NCI-H345 treated with DMSO at 0.1 percent for 48 hours (cell line): Measurements from ENCODE around the gene MAP3K12.
"Not testable (repeated sequence)": the region's sequence is repeated elsewhere in the genome, so short reads cannot be mapped to it uniquely, and the experiment has no call there.

Experiments
- DNase-seq: peaks from one replicate; lab custom pipeline; 2025; ENCODE audit not compliant: unreplicated experiment; lab: John Stamatoyannopoulos, UW

The MAP3K12 gene

DNA sequence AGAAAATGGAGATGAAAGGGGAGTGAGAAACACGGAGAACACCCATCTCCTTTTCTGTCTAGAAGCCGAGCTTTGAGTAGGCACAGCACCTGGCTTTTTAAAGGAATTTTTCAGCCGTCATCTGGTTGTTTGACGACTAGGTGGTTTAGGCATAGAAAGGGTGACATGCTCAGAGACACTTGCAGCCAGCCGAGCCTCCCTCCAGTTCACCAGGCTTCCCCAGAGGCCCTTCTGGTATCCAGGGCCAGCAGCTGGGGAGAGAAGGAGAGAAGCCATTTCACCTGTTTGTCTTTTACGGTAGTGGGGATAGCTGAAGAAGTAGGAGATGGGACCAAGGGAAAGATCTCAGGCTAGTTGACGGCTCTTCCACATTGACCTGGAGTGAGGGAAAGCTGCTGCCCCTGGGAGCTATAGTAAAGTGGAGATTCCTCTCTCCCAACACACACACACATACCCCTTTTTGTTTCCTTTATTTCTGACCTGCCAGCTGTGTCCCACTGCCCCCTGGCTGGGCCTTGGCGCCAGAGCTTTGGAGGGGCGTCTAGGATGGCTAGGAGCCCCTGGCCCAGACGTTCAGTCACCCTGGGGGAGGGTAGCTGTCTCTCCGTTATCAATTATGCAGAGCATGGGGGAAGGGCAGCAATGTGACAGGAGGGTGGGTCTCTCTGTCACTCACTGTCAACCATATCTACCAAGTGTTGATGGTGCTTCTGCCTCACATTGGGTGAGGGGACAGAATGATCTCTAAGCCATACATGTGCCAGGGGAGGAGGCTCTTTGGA, 5.5 kb downstream of the MAP3K12 start:
- DNase-seq: no peak

DNA sequence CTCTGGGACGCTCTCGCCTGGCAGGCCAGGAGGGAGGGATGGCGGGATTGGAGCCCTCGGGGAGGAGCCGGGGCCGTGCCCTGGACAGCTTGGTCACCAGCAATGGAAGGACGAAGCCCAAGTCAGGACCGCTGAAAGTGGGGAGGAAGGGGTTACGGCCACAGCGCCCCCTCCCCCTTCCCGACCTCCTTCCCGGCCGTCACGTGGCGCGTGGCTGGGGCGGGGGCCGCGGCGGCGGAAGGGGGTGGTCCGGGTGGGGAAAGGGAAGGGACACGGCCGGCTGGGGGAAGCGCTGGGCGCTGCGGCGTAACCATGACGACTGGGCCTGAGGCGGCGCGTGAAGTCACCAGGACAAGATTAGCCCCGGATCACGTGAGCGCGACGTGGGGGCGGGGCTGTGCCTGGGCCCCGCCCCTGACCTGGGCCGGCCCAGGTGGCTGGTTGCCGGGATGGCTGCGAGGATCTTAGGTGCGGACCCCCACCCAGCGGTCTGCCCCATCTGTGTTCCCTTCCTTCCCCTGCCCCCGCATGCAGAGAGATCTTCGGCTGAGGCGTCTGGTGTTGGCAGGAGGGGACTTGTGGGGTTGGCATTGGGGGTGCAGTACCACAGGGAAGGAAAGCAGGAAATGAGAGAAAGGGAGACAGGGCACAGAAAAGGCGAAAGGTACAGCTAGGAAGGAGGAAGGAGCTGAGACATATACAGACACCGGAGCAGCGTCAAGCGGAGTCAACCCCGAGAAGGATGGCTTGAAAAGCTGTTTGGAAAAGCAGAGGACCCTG, 6.2 kb downstream of the MAP3K12 start:
- DNase-seq: peak; percentile 74

DNA sequence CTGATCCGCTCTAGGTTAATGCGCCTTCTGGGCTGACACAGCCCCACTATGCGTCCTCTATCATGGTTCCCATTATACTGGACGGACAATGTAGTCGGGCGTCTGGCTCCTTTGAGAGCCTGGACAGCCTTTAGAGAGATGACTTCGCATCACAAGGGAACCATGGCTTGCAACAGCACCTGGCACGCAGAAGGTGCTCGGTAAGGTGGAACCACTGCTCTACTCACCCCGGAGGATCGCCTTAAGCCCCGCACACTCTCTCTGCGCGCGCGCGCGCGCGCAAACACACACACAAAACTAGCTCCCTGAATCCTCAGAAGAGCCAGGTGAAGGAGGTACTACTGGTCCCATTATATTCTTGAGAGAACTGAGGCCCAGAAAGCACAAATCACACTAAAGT, 7.1 kb downstream of the MAP3K12 start:
- DNase-seq: no peak

DNA sequence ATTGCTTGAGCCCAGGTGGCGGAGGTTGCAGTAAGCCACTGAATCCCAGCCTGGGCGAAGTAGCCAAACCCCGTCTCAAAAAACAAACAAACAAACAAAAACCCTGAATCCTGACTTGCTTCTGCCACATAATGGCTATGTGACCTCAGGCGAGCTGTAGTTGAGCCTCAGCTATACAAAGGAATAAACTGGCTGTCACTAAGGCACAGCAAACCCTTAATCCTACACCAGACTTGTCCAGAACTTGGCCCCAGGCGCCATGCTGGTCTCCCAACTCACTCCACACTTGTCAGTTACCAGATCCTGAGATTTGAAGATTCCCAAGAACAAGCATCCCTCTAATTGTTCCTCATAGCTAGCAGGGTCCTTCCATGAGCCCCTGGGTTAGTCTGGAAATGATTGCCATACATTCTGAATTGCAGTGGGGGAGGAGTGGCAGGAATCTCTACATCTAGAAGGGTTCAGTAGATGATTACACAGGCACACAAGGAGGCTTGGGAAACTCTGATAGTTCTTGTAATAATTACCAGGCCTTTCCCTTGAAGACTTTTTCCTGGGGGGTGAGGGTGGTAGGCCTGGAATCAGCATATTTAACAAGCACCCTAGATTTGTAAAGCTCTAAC, 9.9 kb downstream of the MAP3K12 start:
- DNase-seq: no peak

DNA sequence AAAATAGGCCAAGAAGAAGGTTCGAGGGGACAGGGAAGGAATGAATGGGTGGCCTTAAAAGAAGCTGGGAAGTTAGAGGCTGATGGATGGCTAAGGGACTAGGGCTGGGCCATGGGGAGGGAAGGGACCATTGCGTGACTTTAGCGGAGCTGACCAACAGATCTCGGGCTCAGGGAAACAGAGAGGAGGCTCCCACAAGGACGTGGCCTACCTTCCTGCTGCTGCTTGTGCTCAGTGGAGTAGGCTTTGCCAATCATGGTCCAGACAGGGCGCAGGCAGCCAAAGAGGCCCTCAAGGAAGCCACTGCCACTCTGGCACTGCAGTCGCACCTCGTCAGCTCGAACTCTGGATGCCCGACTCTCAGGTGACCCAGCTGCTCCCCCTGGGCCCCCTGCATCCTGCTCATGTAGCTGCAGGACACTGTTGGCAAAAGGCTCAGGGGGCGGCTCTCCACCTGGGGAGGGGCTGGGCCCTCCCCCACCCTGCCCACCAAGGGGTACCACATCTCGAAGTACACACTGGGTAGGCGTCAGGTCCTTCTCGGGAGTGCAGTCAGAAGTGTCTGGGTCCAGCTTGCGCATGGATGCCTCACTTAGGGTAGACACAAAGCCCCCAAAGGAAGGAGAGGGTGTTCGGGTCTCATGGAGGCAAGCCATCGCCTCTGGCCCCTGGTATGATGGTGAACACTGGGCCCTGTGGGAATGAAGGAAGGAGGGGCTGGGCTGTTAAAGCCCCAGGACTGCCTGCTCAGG, 12.3 kb downstream of the MAP3K12 start:
- DNase-seq: no peak

DNA sequence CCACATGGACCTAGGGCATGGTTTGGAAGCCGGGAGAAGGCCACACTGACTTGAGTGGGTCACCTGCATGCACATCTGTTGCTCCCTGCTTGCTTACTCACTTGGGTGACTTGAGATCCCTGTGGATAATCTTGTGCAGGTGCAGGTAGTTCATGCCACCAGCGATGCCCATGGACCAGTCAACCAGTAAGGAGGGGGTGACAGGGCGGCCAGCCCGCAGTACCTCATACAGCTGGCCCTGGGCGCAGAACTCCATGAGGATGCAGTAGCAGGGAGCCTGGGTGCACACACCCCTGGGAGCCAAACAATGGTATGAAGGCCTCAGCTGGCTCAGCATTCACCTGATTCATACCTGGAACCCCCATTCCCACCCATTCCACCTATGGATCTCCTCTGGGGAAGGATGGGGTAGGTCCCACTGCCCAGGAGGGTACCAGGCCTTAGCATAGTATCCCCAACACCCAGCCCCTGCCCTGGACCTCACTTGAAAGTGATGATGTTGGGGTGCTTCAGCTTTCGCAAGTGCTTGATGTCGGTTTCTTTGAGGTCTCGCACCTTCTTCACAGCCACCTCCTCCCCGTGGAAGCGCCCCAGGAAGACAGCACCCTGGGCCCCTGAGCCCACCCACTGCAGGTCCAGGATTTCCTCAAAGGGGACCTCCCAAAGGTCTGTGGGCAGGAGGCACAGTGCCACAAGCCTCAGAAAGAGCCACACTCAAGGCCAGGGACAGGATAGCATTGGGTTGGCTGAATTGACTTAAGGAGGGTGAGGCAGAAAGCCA, 13.1 kb downstream of the MAP3K12 start:
- DNase-seq: no peak

DNA sequence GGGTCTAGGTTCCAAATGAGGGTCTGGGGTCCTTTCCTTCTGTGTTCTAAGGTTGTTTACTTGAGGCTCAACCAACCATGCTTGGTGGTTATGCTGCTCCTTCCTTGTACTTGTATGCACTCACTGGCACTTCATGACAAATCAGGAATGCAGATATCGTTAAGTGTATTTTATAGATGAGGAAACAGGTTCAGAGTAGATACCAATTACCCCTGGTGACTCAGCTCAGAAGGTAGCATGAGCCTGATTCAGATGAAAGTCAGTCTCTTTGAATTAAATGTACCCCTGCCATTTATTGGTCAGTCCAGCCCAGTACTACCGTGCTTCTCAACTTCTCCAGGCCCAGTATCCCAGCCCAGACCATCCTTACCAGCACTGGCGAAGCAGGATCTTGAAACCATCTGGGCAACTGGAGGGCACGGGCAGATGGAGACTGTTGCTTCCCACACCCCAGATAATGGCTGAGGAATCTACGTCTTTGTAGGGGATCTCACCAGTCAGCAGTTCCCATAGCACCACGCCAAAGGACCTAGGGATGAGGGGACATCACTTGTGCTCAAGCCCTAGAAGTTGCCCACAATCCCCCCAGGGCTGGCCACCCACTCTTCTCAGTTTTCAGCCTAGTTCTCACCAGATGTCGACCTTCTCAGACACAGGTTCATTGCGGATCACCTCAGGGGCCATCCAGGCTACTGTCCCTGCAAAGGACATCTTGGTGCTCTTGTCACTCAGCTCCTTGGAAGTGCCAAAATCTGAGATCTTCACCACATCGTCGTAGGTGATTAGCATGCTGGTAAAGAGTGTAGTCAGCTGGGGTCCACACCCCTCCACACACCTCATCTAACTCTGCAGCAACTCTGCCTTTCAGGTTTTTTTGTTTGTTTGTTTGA, 14.3 kb downstream of the MAP3K12 start:
- no peak for DNase-seq

DNA sequence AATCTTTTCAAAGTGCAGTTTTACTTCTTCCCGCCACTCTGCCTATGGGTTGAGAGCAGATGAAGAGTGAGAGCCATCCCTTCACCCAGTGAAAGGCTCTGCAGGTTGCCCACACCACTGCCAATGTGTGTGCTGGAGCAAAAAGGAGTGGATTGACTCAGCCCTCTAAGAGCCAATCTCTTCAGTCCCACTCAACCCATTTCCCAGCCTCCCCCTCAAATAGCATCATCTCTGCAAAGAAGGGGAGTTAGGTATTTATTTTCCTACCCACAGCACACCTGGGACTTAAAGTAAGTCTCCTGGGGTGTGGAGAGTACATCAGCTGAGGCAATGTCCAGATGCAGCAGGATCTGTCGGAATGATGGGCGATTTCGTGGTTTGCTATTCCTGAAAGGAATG, 15.3 kb downstream of the MAP3K12 start:
- DNase-seq: no peak

DNA sequence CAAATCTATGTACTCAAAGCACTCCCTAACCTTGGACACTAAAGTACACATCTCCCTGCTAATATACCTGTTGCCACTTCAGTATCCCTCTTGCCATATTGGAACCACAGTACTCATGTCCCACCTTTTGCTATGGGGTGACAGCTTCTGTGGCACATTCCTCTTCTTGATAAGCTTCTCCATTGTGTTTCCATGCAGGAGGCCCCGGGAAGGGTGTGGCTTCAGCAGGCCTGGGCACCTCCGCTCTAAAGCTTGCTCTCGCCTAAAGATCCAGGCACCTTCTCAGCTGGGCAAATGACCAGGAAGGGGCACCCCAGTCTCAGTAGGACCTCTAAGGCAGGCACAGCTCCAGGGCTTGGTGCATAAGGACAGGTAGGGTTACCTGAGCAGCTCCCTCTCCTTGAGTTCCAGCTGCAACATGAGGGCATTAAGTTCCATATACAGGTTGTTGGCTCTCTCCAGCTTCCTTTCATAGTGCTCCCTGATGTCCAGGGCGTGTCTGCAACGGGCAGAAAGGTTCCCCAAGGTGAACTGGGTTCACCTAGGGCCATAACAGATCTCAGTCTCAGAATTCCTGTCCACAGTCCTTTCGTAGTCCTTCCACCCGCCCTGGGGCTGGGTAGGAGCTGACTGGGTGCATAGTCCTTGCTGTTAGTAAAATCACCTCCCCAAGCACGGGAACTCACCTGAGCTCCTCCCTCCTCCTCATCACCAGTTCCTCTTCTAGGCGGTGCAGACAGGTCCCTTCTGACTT, 15.9 kb downstream of the MAP3K12 start:
- no peak for DNase-seq

DNA sequence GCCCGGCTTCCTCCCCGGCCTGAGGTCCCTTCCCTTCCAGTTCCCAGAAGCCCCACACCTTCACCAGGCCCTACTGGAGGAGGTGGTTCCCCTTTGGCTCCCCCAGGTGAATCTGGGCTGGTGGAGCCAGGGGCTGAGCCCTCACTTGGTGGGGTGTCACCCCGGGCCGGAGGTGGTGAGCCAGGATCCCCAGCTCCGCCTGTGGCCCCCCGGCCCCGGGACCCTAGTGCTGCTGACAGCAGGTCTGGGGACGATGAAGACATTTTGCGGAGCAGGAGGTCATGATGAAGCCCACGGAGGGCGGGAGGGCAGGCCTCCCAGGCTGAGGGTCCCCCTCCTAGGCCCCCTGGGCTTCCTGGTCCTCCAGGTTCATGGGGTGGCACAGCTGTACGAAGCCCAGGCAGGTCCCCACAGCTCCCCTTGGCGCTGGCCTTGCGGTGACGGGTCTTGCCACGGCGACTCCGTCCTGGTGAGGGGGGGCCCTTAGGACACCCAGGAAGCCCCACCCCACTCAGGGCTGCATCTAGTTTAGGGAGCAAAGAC, 16.6 kb downstream of the MAP3K12 start:
- no peak for DNase-seq

DNA sequence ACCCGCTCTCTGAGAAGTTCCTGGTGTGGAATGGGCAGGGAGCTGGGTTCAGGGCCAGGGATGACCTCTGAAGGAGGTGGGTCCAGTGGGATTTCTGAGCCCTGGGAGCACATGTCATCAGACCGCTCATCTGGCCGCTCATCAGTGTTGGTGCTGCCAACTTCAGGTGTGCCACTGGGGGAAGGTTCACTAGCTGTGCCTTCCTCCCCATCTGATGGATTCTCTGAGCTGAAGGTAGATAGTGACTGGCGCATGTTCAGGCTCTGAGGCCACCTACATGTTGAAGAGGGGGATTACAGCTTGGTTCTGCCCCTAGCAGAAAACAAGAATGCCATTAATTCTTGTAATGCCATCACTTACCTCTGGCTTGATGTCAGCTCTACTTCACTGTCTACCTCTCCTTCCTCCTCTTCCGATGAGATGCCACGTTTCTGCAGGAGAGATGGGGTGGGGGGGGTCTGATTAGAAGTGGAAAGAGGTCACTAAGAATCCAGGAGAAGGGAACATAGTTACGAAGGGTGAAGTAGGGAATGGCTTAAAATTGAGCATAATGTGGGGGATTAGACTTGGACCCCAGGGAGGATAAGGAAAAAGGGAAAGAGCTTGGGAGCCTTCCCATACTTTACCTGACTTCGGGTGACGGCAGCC, 17.2 kb downstream of the MAP3K12 start:
- DNase-seq: no peak

DNA sequence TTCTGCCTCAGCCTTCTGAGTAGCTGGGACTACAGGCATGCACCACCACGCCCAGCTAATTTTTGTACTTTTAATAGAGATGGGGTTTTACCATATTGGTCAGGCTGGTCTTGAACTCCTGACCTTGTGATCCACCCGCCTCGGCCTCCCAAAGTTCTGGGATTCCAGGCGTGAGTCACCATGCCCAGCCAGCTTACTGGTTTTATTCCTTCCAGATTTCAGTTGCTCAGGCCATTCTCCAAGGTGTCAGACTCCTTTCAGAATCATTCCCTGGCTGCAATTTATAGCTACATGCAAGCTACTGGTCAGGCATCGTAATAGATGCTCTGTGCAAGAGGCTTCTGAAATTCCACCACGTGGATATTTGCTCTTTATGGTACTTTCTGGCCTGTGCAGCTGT, 17.8 kb downstream of the MAP3K12 start:
- DNase-seq: not testable (repeated sequence)

DNA sequence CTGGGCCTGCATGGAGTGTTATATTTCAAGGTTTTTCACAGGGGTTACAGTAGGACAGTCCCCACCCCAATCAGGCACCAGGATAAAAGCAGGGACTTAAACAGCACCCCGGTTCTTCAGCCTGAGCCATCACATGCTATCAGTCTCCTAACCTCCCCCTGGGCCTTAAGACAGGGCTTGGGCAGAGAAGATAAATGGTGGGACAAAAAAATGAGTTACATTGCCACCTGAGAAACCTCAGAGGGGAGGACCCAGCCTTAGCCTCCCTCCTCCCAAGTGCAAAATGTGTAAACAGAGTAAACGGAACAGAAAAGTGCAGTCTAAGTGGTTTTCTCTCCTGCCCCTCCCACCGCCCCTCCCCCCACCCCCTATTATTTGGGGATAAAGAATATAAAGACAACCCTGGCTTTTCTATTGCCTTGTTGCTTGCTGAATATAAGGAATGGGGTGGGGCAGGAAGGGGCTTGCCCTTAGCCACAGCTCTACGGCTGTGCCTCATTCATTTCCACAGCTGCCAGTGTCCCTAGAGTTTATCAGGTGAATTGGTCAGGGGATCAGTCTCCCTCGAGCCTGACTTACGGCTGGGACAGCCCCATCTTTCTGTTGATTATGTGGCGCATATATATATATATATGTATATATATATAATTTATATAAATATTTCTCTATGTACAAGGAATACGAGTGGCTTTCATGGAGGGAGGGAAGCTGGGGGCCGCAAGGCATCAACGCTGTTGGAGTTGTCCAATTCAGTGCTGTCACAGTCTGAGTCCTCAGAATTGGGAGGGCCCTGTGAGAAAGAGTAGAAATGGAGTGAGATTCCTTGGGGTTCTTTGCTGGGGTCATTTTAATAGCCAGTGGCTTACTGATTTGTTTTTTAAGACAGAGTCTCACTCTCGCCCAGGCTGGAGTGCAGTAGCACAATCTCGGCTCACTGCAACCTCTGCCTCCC, 18.5 kb downstream of the MAP3K12 start:
- DNase-seq: no peak

DNA sequence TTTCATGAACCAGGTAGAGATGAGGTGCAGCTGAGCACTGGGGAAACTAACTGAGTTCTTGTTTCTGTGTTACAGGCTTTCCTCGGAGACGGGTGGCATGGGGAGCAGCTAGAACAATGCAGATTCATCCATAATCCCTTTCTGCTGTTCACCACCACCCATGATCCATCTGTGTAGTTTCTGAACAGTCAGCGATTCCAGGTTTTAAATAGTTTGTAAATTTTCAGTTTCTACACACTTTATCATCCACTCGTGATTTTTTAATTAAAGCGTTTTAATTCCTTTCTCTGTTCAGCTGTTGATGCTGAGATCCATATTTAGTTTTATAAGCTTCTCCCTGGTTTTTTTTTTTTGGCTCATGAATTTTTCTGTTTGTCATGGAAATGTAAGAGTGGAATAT, 19.9 kb downstream of the MAP3K12 start:
- DNase-seq: no peak

DNA sequence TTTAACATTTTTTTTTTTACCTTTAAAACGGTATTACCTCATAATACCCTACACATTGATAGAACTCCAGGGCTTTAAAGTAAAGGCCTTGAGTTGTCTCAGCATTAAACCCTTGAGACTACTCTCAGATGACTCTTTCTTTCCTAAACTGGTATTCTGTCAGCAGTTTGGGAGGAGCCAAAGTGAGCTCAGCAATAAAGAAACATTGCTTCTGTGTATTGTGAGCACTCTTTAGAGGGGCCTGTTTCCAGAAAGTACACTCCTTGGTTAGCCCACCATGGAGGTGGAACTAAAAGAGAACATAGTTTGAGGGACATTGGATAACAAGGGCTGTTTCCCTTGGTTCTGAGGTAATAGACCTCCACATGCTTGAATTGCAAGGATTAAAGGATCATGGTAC, 20.4 kb downstream of the MAP3K12 start:
- no peak for DNase-seq

DNA sequence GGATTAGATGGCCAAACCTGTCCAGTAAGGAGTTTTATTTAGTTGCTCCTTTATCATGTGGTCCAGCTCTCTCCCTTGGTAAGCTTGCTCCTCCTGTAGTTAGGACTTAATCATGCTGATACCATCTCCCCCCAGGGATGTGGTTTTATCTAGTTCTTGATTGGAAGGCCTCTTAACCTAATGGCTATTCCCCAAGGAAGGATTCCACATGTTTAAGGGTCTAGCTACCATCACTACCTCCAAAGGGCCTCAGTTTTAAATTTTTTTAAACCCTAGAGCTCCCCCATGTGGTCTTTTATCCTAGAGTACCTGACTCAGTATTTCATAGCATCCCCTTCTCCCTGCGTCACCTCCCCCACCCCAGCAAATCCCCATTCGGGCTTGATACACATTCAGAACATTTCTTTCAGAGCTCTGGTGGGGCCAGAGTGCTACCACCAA, 22.5 kb downstream of the MAP3K12 start:
- no peak for DNase-seq

DNA sequence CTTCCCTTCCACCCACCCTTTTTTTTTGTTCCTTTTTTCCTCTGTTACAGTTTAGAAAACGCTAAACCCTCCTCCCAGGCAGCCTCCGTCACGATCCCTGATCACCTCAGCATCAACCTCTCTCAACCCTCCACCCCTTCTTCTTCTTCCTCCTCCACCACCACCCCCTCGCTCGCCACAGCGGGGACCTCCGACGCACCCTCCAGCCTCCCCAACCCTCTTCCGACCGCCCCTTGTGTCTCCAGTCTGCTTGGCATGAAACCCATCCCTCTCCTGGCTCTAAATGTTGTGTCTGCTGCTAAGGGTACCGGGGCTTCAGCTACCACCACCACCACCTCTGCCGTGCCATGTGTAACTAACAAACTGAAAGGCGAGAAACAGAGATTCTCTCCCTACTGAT, 24.4 kb downstream of the MAP3K12 start:
- no peak for DNase-seq
